CD4-positive, alpha-beta T cell treated with Interleukin-17A for 4 hours (primary cell): ENCODE measurements around the gene NLE1.
"Not testable (repeated sequence)": the region's sequence is repeated elsewhere in the genome, so short reads cannot be mapped to it uniquely, and the experiment has no call there.

Experiments
- DNase-seq: peaks from one replicate; pipeline ENCODE4 v3.0.0-alpha.2; 2020; ENCODE audit warnings: mixed read lengths

The NLE1 gene

GRCh38 chr17:35161281-35161761, 19.2 kb upstream of the NLE1 start:
- peak; percentile 47 for DNase-seq

- peak; percentile 67 for DNase-seq
Observed at GRCh38 chr17:35160354-35161201, 18.5 kb upstream of the NLE1 start.

GRCh38 chr17:35159940-35160339, 17.8 kb upstream of the NLE1 start:
- DNase-seq: no peak

DNA sequence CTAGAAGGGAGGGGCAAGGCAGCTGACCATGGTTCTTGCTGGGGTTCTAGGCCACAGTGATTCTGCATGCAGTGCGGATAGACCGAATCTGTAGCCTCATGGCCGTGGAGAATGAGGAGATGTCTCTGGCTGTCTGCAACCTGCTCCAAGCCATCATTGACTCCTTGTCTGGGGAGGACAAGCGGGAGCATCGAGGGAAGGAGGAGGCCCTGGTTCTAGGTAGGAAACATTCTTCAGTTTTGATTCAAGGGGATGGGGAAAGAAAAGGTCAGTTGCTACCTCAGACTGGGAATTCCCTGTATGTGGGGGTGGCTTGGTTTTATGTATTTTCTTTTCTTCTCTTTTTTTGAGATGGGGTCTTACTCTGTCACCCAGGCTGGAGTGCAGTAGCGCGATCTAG, 13.1 kb upstream of the NLE1 start:
- no peak for DNase-seq

DNA sequence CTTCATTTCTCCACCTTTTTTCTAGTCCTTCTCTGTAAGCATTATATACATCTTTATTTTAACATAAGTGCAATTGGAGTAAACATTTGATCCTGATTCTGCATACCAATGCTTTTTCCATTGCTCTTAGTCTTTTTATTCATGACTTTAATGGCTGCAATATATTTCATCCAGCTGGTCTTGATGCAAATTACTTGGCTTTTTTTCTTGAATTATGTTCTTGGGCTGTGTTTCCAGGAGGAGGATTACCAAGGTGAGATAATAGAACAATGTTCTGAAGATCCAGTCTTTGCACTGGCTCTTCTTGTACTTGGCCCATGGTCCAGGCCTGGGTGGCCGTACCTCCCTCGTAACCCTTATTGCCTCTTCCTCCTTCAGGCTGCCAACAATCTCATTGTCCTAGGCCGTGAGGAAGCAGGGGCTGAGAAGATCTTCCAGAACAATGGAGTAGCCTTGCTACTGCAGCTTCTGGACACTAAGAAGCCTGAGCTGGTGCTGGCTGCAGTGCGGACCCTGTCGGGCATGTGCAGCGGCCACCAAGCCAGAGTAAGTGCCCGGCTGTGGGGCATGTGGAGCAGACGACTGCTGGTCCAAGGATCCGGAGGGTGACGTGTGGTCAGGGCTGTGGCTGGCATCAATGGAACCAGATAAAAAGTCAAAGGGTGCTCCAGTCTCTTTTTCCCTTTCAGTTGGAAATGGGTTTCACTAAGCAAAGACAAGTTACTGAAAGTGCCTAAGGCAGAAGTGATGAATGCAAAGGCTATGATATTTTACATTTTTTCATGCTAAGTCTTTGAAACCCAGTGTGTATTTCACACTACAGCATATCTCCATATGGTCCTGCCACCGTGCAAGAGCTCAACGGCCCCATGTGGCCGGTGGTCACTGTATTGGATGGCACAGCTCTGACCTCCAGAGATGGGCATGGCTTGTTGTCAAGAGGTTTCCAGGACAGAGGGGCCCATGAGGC, 12.4 kb upstream of the NLE1 start:
- no peak for DNase-seq

- DNase-seq: no peak
Observed at GRCh38 chr17:35152421-35153140, 10.5 kb upstream of the NLE1 start.

DNA sequence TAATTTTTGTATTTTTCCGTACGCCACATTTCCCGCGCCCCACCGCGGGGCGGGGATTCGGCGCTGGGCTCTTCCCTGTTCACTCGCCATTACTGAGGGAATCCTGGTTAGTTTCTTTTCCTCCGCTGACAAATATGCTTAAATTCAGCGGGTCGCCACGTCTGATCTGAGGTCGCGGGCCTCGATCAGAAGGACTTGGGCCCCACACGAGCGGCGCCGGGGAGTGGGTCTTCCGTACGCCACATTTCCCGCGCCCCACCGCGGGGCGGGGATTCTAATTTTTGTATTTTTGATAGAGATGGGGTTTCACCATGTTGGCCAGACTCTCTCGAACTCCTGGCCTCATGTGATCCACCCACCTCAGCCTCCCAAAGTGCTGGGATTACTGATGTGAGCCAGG, 9.0 kb upstream of the NLE1 start:
- DNase-seq: not testable (repeated sequence)

GRCh38 chr17:35149941-35150340, 7.8 kb upstream of the NLE1 start:
- DNase-seq: no peak

DNA sequence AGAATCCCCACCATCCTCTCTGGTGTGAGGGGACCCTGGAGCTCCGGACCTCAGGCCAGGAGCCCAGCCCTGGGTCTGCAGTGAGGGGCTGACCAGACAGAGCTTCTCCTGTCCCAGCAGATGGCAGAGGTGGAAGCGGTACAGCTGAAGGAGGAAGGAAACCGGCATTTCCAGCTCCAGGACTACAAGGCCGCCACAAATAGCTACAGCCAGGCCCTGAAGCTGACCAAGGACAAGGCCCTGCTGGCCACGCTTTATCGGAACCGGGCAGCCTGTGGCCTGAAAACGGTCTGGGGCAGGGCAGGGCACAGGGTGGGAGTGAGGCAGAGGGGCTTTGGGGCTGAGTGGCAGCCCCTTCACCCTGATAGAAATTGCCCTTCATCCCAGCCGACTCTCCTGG, 6.0 kb upstream of the NLE1 start:
- no peak for DNase-seq

DNA sequence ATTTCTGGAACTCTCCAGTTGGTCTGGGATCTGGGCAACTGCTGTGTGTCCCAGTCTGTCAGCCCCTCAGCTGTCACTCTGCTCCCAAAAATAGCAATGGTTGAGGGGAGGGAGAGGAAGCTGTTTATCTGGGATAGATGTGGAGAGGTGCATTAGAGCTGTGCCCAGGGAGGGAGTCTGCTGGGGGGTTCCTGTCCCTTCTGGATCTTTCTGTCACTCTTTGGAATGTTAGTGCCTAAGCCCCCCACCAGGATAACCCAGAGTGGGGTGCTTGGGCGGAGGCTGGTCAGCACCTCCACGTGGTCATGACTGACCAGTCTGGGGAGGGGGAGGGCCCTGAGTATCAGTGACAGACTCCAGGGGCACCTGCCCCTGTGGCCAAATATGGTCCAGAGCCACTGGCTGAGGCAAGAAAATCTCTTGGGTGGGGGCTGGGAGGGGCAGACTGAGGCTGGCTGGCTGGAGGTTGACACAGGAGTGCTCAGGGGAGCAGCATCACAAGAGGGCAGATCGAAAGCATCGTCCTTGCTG, 5.3 kb upstream of the NLE1 start, which contains the start of gene UNC45B:
UNC45B (plus strand) TSS at position 443 of the 531 bp plus-strand sequence. CDS start 447 bp downstream, outside the sequence.
- DNase-seq: no peak

- no peak for DNase-seq
Observed at GRCh38 chr17:35146214-35146833, 4.2 kb upstream of the NLE1 start.

DNA sequence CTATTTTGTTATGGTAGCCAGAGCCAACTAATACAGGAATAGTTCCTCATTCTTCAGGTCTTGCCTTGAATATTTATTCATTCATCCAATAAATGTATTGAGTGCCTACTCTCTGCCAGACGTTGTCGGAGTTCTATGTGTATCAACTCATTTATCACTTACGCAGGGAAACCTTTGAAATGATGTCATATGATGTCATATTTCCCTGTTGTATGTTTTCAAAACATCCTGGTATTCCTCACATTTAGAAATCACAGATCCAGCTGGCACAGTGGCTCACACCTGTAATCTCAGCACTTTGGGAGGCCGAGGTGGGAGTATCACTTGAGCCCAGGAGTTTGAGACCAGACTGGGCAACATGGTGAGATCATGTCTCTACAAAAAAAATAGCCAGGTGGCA, 2.7 kb upstream of the NLE1 start:
- no peak for DNase-seq

- DNase-seq: no peak
Observed at GRCh38 chr17:35142467-35142796, 329 bp upstream of the NLE1 start.

DNA sequence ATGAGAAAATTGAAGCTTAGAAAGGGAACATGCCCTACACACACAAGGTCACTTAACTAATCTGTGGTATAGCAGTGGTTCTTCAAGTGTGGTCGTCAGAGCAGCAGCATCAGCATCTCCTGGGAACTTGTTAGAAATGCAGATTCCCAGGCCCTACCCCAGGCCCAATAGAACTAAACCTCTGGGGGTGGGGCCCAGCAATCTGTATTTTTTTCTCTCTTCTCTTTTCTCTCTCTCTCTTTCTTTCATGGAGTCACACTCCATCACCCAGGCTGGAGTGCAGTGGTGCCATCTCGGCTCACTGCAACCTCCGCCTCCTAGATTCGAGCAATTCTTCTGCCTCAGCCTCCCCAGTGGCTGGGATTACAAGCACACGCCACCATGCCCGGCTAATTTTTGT, 3.9 kb downstream of the NLE1 start:
- no peak for DNase-seq

GRCh38 chr17:35135322-35135721, 6.8 kb downstream of the NLE1 start:
- DNase-seq: no peak

- no peak for DNase-seq
Observed at GRCh38 chr17:35132816-35133550, 9.1 kb downstream of the NLE1 start.

DNA sequence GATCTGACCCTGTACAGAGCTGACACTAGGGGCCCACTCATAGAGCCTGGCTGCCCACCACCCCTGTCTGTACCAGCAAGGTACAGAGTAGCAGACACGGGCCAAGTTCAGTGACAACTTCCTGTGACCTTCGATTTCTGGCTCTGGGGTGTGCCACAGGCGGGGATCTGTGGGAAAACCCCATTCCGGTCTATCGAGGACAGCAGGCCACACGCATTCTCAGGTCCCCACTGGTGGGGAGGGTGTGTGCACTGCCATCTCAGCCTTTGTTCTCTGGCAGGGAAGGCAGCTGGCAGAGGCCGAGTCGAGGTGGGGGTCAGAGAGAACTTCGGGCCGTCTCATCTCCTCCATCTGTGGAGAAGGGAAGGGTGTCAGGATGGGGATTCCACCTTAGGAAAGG, 10.0 kb downstream of the NLE1 start:
- DNase-seq: no peak

- no peak for DNase-seq
Observed at GRCh38 chr17:35130392-35130791, 11.7 kb downstream of the NLE1 start.

GRCh38 chr17:35129973-35130351, 12.1 kb downstream of the NLE1 start:
- DNase-seq: no peak

DNA sequence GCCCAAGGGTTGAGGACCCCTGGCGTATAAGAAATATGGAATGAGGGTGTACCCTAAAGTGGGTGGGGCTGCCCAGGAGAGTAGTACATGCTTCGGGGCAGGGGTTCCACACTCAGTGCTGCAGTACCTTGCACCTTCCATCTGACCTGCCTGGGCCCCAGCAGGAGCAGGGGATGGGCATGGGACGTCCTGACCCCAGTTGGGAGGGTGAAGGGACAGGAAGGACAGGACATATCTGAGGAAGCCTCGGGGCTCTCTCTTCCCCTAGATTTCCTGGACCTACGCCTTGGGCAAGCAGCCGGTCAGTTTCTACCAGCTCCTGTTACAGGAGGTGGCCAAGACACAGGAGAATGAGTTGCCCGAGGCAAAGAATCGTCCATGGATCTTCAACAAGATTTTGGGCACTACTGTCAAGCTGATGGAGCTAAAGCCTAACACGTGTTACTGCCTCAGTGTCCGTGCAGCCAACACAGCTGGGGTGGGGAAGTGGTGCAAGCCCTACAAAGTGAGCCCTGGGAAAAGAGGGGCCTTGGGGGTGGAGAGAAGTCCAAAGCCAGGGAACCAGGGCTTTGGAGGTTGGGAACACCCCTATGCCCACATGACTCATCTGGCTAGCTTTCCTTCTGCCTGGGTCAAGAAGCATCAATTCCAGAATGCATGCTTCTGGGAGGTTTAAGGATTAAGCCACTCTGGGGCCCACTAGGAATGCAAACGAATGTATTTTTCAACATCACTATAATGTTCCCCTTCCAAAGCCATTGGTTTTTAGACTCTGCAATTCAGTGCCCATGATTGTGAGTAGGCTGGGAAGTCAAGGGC, 12.7 kb downstream of the NLE1 start:
- no peak for DNase-seq
